Ascending aorta (tissue), 2 donors: Measurements from ENCODE around the gene SNX3. TPM values are rescaled to one million over a fixed set of nuclear protein-coding genes. Genes with fewer than 3 reads are reported as not detected.
A peak's percentile ranks its signal among the peaks of the same experiment; 100 is the strongest.
"Not testable (repeated sequence)": the region's sequence is repeated elsewhere in the genome, so short reads cannot be mapped to it uniquely, and the experiment has no call there.

Experiments
- DNase-seq, 2 donors: peaks; one replicate each; pipeline ENCODE4 v3.0.0-alpha.2; 2019; ENCODE audit warnings: low spot score in 2 of 2
- H3K27ac ChIP-seq, 2 donors: fragments of 200-600 bp; sonication (generic); one replicate each; pipeline ENCODE4 v1.5.1; 2016 to 2017; ENCODE audit warnings: mild to moderate bottlenecking in 1 of 2
- H3K27me3 ChIP-seq: fragments of 200-600 bp; sonication (generic); one replicate; pipeline ENCODE4 v1.5.1; 2017
- H3K36me3 ChIP-seq, 2 donors: fragments of 200-600 bp; sonication (generic); one replicate each; pipeline ENCODE4 v1.5.1; 2016
- H3K4me1 ChIP-seq, 2 donors: fragments of 200-600 bp; sonication (generic); one replicate each; pipeline ENCODE4 v1.5.1; 2016 to 2017; ENCODE audit warnings: mild to moderate bottlenecking in 1 of 2
- H3K4me3 ChIP-seq, 2 donors: fragments of 200-600 bp; sonication (generic); one replicate each; pipeline ENCODE4 v1.5.1; 2016 to 2017; ENCODE audit warnings: mild to moderate bottlenecking in 1 of 2
- H3K9me3 ChIP-seq, 2 donors: fragments of 200-600 bp; sonication (generic); one replicate each; pipeline ENCODE4 v1.5.1; 2016
- intact Hi-C: fragments of 100-400 bp; cut with DNase I; formaldehyde crosslinking; loops from one replicate; pipeline ENCODE4 v1.15.1; 2023
- total RNA-seq: library from RNA; depleted of rRNA; stranded (reverse); fragments of >200 nt; gene quantifications from one replicate; pipeline ENCODE4 v1.1.0, GENCODE V29; 2016
- TF ChIP-seq, protein P1 (sequence below), 3 experiments: fragments of 200-600 bp in 2 of 3; fragments of 450-650 bp in 1 of 3; sonication (generic) in 2 of 3; IDR thresholded peaks; one replicate each; pipeline ENCODE4 v1.5.1; 2016 to 2019; ENCODE audit warnings: antibody characterized with exemption in 3 of 3, mild to moderate bottlenecking in 1 of 3, moderate library complexity in 1 of 3

SNX3 gene
- total RNA-seq, 1 donor from 2014 or later, result 112 TPM

DNA sequence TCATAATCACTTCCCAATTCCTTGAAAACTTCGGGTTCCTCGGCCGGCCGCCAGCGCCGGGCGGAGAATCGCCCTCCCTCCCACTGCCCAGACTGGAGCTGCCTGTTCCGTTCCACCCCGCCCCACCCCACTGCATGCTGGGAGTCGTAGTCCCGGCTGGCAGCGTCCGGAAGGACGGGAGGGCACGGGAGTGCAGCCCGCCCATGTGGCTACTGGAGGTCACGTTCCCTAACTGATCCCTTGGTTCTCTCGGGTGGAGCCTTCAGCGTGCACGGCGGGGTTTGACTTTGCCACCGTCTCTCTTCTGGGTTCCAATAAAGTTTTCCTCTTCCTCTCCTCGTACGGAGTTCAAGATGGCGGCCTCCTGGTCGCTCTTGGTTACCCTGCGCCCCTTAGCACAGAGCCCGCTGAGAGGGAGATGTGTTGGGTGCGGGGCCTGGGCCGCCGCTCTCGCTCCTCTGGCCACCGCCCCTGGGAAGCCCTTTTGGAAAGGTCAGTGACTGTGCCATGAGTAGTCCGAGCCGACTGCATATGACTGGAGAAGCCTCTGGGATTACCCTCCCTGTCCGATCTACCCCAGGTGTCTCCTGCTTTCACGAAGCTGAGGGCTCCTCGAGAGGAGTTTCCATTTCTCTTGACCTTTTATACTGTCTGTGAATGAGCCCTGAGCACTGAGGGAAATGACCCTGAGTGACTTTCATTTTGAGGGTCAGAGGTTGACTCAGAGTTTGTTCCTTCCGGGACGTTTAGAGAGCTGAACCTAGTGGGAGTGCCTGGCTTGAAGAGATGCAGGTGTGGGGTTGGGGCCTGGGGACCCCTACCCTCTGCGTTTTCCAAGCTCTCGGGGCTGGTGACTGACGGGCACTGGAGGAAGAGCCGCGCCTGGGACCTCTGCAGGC lies 34.1 kb upstream of the SNX3 start, which contains the start of gene AFG1L:
Gene AFG1L, plus strand, starts transcription at position 328 of the 899 bp plus-strand sequence. Its CDS starts 26 bp downstream, at position 354.
- intact Hi-C loops, result loop anchor here (1.0 to 10.0 kb wide), 3 partner anchors 34 to 338 kb away; partner anchors contain the start of genes OSTM1, SEC63 and SNX3

DNA sequence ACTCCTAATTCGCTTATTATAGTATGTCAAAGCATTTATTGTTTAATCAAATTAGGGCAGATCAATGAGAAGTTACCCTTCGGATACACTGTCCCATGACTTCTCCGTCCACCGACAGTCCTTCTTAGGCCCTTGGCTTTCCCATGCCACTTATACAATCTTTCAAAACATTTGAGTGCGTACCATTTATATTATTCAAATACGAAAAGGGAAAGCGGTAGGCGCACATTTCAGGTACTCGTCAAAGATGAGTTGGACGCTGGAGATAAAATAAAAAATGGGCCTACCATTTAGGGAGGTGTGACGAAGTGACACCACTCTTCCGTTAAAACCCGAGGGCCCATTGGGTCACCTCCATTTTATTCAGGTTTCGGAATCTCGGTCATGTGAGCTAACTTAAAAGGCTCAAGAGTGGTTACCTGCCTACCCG lies 33.5 kb upstream of the SNX3 start:
- Histone ChIP-seq H3K4me3 (peak overlapping the region; percentile 72 to 91), H3K4me1 (peaks cover 4 to 5% of the 10 kb centered on the region in 2 donors), H3K9me3 (no peaks in the 10 kb centered on the region), H3K27me3 (no peaks in the 10 kb centered on the region), H3K36me3 (no peaks in the 10 kb centered on the region), H3K27ac (peak overlapping the region; percentile 74 to 90)
- intact Hi-C loops, result loop anchor here (1.0 to 10.0 kb wide), 2 partner anchors 33 to 220 kb away; partner anchors contain the start of genes OSTM1 and SNX3
- TF ChIP-seq, protein P1, sequence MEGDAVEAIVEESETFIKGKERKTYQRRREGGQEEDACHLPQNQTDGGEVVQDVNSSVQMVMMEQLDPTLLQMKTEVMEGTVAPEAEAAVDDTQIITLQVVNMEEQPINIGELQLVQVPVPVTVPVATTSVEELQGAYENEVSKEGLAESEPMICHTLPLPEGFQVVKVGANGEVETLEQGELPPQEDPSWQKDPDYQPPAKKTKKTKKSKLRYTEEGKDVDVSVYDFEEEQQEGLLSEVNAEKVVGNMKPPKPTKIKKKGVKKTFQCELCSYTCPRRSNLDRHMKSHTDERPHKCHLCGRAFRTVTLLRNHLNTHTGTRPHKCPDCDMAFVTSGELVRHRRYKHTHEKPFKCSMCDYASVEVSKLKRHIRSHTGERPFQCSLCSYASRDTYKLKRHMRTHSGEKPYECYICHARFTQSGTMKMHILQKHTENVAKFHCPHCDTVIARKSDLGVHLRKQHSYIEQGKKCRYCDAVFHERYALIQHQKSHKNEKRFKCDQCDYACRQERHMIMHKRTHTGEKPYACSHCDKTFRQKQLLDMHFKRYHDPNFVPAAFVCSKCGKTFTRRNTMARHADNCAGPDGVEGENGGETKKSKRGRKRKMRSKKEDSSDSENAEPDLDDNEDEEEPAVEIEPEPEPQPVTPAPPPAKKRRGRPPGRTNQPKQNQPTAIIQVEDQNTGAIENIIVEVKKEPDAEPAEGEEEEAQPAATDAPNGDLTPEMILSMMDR (IDR thresholded peaks at IDR 0.05), result no peak
- DNase-seq, result no peak

More for the DNA sequence above, 34.1 kb upstream of the SNX3 start, which contains the start of gene AFG1L:
- no peaks in the 10 kb centered on the region for H3K27me3 ChIP-seq
- TF ChIP-seq, protein P1 (IDR thresholded peaks at IDR 0.05), result peak in 1 of 3 experiments; percentile 2
- H3K27ac ChIP-seq, result peak within 1 kb of the TSS; percentile 74 to 90
- peak; percentile 75 to 95 for DNase-seq
- no peaks in the 10 kb centered on the region for H3K9me3 ChIP-seq
- H3K4me1 ChIP-seq, result peaks cover 4 to 5% of the 10 kb centered on the region in 2 donors
- H3K36me3 ChIP-seq, result no peaks in the 10 kb centered on the region
- H3K4me3 ChIP-seq, result peak within 1 kb of the TSS; percentile 72 to 91

DNA sequence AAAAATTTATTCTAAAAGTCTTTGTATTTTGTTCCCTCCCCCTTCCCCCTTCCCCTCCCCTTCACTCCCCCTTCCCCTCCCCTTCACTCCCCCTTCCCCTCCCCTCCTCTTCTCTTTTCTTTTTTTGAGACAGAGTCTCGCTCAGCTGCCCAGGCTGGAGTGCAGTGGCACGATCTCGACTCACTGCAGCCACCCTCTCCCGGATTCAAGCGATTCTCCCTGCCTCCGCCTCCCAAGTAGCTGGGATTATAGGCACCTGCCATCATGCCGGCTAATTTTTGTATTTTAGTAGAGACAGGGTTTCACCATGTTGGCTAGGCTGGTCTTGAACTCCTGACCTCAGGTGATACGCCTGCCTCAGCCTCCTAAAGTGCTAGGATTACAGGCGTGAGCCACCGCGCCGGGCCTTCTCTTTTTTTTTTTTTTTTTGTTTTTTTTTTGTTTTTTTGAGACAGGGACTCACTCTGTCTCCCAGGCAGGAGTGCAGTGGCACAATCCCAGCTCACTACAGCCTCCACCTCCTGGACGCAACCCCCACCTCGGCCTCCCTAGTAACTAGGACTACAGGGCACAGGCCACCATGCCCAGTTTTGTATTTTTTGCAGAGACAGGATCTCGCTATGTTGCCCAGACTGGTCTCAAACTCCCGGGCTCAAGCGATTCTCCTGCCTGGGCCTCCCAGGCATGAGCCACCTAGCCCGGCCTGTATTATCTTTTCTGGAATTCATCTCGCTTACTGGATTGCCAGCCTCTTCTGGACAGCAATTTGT lies 32.9 kb upstream of the SNX3 start:
- Histone ChIP-seq H3K4me3 (peak overlapping the region in 1 of 2 donors; percentile 72), H3K27me3 (no peaks in the 10 kb centered on the region), H3K27ac (no peak overlapping the region), H3K36me3 (no peaks in the 10 kb centered on the region), H3K4me1 (peaks cover 4 to 5% of the 10 kb centered on the region in 2 donors), H3K9me3 (no peaks in the 10 kb centered on the region)
- DNase-seq, result no peak
- intact Hi-C loops, result loop anchor here (1.0 to 10.0 kb wide), 2 partner anchors 32 to 219 kb away; partner anchors contain the start of genes OSTM1 and SNX3
- TF ChIP-seq, protein P1 (IDR thresholded peaks at IDR 0.05), result no peak

DNA sequence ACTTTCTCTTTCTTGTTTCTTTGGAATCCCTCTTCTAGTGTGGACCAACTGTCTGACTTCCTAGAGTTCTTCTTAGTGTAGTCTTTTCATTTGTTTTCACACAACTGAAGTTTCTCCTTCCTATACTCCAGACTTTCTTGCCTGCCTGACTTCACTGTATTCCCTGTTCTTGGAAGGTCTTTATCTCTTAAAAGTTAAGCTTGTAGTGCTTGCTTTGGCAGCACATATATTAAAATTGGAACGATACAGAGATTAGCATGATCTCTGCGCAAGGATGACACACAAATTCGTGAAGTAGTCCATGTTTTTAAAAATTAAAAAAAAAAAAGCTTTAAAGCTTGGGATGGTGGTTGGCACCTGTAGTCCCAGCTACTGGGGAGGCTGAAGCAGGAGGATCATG lies 31.7 kb upstream of the SNX3 start:
- not testable (repeated sequence) for H3K27ac ChIP-seq, DNase-seq, H3K4me1 ChIP-seq, H3K36me3 ChIP-seq, H3K4me3 ChIP-seq, H3K27me3 ChIP-seq, H3K9me3 ChIP-seq
- intact Hi-C loops, result loop anchor here (10.0 kb wide), 1 partner anchor 218 kb away; the partner anchor contains the start of gene OSTM1

DNA sequence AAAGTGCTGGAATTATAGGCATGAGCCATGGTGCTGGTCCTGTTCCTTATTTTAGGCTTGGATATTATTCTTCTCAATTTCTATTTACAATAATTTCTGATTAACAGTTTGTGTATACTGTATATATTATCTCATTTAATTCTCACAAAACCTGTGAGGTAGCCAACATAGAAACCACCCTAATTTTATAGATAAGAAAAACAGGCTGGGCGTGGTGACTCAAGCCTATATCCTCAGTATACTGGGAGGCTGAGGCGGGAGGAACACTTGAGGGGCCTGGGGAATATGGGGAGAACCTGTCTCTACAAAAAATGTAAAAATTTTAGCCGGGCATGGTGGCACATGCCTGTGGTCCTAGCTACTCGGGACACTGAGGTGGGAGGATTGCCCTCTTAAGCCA lies 30.3 kb upstream of the SNX3 start:
- Histone ChIP-seq H3K4me3 (no peak overlapping the region), H3K36me3 (no peaks in the 10 kb centered on the region), H3K4me1 (peaks cover 4 to 5% of the 10 kb centered on the region in 2 donors), H3K9me3 (no peaks in the 10 kb centered on the region), H3K27ac (no peak overlapping the region), H3K27me3 (no peaks in the 10 kb centered on the region)
- DNase-seq, result no peak
- intact Hi-C loops, result loop anchor here (10.0 kb wide), 1 partner anchor 216 kb away; the partner anchor contains the start of gene OSTM1
- TF ChIP-seq, protein P1 (IDR thresholded peaks at IDR 0.05), result no peak
